PC-9 (cell line): Measurements from ENCODE around the gene GUCY2F.

Experiments used
- EZH2 ChIP-seq: fragments of 200-600 bp; sonication (generic); IDR thresholded peaks from 2 replicates; pipeline ENCODE4 v1.8.0; 2017; ENCODE audit warnings: antibody characterized with exemption, low read depth
- TF ChIP-seq, protein P1 (sequence below): fragments of 200-600 bp; sonication (generic); conservative IDR thresholded peaks from 2 replicates; pipeline ENCODE4 v1.6.1; 2017; ENCODE audit warnings: mixed run types, antibody characterized with exemption, mild to moderate bottlenecking, moderate library complexity

GRCh38 chrX:109464231-109464630, 17.7 kb downstream of the GUCY2F start:
- TF ChIP-seq, protein P1, sequence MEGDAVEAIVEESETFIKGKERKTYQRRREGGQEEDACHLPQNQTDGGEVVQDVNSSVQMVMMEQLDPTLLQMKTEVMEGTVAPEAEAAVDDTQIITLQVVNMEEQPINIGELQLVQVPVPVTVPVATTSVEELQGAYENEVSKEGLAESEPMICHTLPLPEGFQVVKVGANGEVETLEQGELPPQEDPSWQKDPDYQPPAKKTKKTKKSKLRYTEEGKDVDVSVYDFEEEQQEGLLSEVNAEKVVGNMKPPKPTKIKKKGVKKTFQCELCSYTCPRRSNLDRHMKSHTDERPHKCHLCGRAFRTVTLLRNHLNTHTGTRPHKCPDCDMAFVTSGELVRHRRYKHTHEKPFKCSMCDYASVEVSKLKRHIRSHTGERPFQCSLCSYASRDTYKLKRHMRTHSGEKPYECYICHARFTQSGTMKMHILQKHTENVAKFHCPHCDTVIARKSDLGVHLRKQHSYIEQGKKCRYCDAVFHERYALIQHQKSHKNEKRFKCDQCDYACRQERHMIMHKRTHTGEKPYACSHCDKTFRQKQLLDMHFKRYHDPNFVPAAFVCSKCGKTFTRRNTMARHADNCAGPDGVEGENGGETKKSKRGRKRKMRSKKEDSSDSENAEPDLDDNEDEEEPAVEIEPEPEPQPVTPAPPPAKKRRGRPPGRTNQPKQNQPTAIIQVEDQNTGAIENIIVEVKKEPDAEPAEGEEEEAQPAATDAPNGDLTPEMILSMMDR = no peak
- no peak for TF ChIP-seq EZH2
